SH-SY5Y (cell line): ENCODE data around the gene GCAT.

ENCODE experiments used
- GATA2 ChIP-seq: IDR thresholded peaks from 2 replicates; pipeline ENCODE4 v1.6.1; 2011; ENCODE audit warnings: mild to moderate bottlenecking, low read depth, low read length
- GATA3 ChIP-seq: IDR thresholded peaks from 2 replicates; pipeline ENCODE4 v1.6.1; 2011; ENCODE audit warnings: low read depth, mild to moderate bottlenecking, low read length, moderate library complexity

GCAT gene

GRCh38 chr22:37774728-37775127 is 33.0 kb upstream of the GCAT start:
- TF ChIP-seq GATA2 (no peak), GATA3 (no peak)

GRCh38 chr22:37775785-37776638 is 31.7 kb upstream of the GCAT start:
- TF ChIP-seq GATA2, result no peak
- no peak for TF ChIP-seq GATA3

- TF ChIP-seq GATA3 (no peak), GATA2 (no peak)
These were observed 31.1 kb upstream of the GCAT start for GRCh38 chr22:37776639-37777005.

- TF ChIP-seq GATA3 (no peak), GATA2 (no peak)
These were observed 30.5 kb upstream of the GCAT start for GRCh38 chr22:37777122-37777687.

- TF ChIP-seq GATA3 (no peak), GATA2 (no peak)
These were observed 29.2 kb upstream of the GCAT start for GRCh38 chr22:37778370-37779009.

GRCh38 chr22:37781434-37782059 is 26.2 kb upstream of the GCAT start:
- TF ChIP-seq GATA2 (no peak), GATA3 (no peak)

- TF ChIP-seq GATA2 (no peak), GATA3 (no peak)
These were observed 25.2 kb upstream of the GCAT start for GRCh38 chr22:37782340-37783168.

GRCh38 chr22:37784829-37785495 is 22.8 kb upstream of the GCAT start:
- TF ChIP-seq GATA2 (no peak), GATA3 (no peak)

- TF ChIP-seq GATA2 (no peak), GATA3 (no peak)
These were observed 17.5 kb upstream of the GCAT start for GRCh38 chr22:37790234-37790633.

GRCh38 chr22:37792494-37792893 is 15.2 kb upstream of the GCAT start:
- TF ChIP-seq GATA2, result no peak
- TF ChIP-seq GATA3, result no peak

- TF ChIP-seq GATA2 (no peak), GATA3 (no peak)
These were observed 13.4 kb upstream of the GCAT start for GRCh38 chr22:37794376-37794775.

- TF ChIP-seq GATA2 (no peak), GATA3 (no peak)
These were observed 11.7 kb upstream of the GCAT start for GRCh38 chr22:37796079-37796478.

- no peak for TF ChIP-seq GATA3
- TF ChIP-seq GATA2, result no peak
These were observed 9.7 kb upstream of the GCAT start for GRCh38 chr22:37797874-37798500.
